DND-41 (cell line): Measurements from ENCODE around the gene GRIN2A.

ENCODE experiments used
- CTCF ChIP-seq: IDR thresholded peaks from 2 replicates; pipeline ENCODE4 v1.5.1; 2012; ENCODE audit warnings: borderline replicate concordance, low read length, moderate library complexity, mild to moderate bottlenecking; ENCODE audit not compliant: poor library complexity, severe bottlenecking; ENCODE audit errors: extremely low read depth
- EZH2 ChIP-seq: IDR thresholded peaks from 3 replicates; pipeline ENCODE4 v1.6.1; 2012; ENCODE audit warnings: borderline replicate concordance, low read depth, mild to moderate bottlenecking, moderate library complexity, low read length, inconsistent platforms; ENCODE audit not compliant: severe bottlenecking

- TF ChIP-seq CTCF (no peak), EZH2 (no peak)
Observed at GRCh38 chr16:9950658-9951057, 231.6 kb downstream of the GRIN2A start.
